Calu3 (cell line): ENCODE data around the gene SLC9A7. TPM values are rescaled to one million over a fixed set of nuclear protein-coding genes. Genes with fewer than 3 reads are reported as not detected.

Experiments used
- BruUV-seq: library from RNA; stranded (reverse); fragments of 400-500 nt; replicated peaks from 2 replicates; lab custom pipeline; 2021; lab: Mats Ljungman, UMichigan
- CTCF ChIA-PET: fragments of 300-600 bp; sonication (Branson Sonifier 250); formaldehyde crosslinking; loops from one replicate; lab custom pipeline; 2022; ENCODE audit warnings: antibody characterized with exemption; lab: Charles Lee
- DNase-seq: peaks from one replicate; pipeline ENCODE4 v3.0.0; 2022
- H3K27ac Mint-ChIP-seq: one replicate; pipeline ENCODE4 v1.8.0; 2022; ENCODE audit warnings: mixed read lengths; ENCODE audit not compliant: unreplicated experiment
- H3K27me3 Mint-ChIP-seq: one replicate; pipeline ENCODE4 v1.8.0; 2022; ENCODE audit warnings: mixed read lengths; ENCODE audit not compliant: unreplicated experiment
- H3K36me3 Mint-ChIP-seq: one replicate; pipeline ENCODE4 v1.8.0; 2022; ENCODE audit warnings: mild to moderate bottlenecking, moderate library complexity, mixed read lengths; ENCODE audit not compliant: insufficient read depth, unreplicated experiment
- H3K4me1 Mint-ChIP-seq: one replicate; pipeline ENCODE4 v1.8.0; 2022; ENCODE audit warnings: mild to moderate bottlenecking, low read depth, mixed read lengths; ENCODE audit not compliant: unreplicated experiment
- H3K4me3 Mint-ChIP-seq: one replicate; pipeline ENCODE4 v1.8.0; 2022; ENCODE audit warnings: mild to moderate bottlenecking, low read depth, moderate library complexity, mixed read lengths; ENCODE audit not compliant: unreplicated experiment
- H3K9me3 Mint-ChIP-seq: one replicate; pipeline ENCODE4 v1.8.0; 2022; ENCODE audit warnings: low read depth, mixed read lengths; ENCODE audit not compliant: unreplicated experiment
- intact Hi-C: fragments of 100-400 bp; cut with micrococcal nuclease; formaldehyde crosslinking; loops from one replicate; pipeline ENCODE4 v1.10.0; 2022; ENCODE audit not compliant: unreplicated experiment
- total RNA-seq: library from RNA; stranded (reverse); gene quantifications from 2 replicates; pipeline ENCODE4 v1.2.3, GENCODE V29; 2022
- TF ChIP-seq, protein P1 (sequence below): fragments of 200-600 bp; IDR thresholded peaks from one replicate; pipeline ENCODE4 v1.8.0; 2022; ENCODE audit warnings: antibody characterized with exemption; ENCODE audit not compliant: unreplicated experiment

The SLC9A7 gene
- total RNA-seq, 1 experiment from 2014 or later = 83.3 TPM

DNA sequence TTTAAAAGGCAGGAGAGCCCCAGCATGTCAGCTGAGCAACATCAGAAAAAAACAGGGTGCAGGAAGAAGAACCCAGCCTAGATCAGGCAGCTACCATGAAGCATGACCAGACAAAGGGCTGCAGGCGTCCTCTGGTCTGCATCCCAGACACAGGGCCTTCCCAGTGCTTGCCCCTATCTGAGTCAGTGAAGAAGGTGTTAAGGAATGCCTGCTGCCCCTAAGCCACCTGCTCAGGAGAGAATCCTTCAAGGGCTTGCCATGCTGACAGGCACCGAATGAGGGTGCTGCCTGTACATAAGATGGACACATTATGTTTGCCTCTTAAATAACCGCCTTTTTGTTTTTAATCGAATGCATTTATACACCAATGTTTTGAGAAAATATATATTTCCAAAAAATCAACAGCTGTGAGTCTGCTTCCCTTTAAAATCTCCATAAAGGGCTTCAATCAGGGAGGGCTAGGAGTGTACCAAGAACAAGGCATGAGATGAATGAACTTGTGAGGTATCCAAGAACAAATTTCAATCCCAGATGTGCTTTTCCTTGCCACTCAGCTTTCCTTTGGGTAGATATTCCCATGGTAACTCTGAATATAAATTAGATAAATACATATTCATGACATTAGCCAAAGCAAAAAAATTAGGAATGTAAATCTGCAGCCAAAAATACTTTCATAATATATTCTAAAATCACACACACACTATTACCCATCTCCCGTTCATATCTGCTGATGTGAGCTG, 85.1 kb downstream of the SLC9A7 start:
- CTCF ChIA-PET = interaction anchor here (1.0 kb wide), 1 partner anchor 81 kb away, joined by 3 read pairs; no protein-coding TSS in a partner anchor
- TF ChIP-seq, protein P1, sequence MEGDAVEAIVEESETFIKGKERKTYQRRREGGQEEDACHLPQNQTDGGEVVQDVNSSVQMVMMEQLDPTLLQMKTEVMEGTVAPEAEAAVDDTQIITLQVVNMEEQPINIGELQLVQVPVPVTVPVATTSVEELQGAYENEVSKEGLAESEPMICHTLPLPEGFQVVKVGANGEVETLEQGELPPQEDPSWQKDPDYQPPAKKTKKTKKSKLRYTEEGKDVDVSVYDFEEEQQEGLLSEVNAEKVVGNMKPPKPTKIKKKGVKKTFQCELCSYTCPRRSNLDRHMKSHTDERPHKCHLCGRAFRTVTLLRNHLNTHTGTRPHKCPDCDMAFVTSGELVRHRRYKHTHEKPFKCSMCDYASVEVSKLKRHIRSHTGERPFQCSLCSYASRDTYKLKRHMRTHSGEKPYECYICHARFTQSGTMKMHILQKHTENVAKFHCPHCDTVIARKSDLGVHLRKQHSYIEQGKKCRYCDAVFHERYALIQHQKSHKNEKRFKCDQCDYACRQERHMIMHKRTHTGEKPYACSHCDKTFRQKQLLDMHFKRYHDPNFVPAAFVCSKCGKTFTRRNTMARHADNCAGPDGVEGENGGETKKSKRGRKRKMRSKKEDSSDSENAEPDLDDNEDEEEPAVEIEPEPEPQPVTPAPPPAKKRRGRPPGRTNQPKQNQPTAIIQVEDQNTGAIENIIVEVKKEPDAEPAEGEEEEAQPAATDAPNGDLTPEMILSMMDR = no peak
- Mint-ChIP-seq H3K9me3 (no peaks in the 10 kb centered on the region), H3K27ac (no peak overlapping the region), H3K4me3 (no peak overlapping the region), H3K36me3 (peaks cover 11% of the 10 kb centered on the region), H3K27me3 (no peaks in the 10 kb centered on the region), H3K4me1 (no peaks in the 10 kb centered on the region)
- DNase-seq = no peak
- BruUV-seq = no TSS peak
- intact Hi-C loops = no loop called here

DNA sequence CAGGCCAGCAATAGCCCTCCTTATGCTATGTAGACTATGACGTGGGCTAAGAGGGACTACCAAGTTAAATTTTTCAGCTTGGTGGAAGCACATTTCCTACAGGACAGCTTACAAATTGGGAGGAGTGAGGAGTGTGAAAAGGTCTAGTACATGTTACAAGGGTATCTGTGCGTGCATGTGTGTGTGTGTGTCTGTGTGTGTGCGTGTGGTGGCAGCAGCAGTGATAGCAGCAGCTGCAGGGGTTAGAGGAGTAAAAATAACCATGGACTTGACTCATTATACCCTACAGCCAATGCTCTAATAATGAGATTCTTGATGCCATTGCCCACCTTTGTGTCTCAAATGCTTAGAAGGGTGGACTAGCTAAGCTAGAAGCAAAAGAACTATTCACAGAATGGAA, 88.6 kb downstream of the SLC9A7 start:
- BruUV-seq = no TSS peak
- peaks cover 11% of the 10 kb centered on the region for H3K36me3 Mint-ChIP-seq
- intact Hi-C loops = no loop called here
- H3K4me1 Mint-ChIP-seq = peaks cover 6% of the 10 kb centered on the region
- CTCF ChIA-PET = no interaction called here
- DNase-seq = no peak
- no peaks in the 10 kb centered on the region for H3K9me3 Mint-ChIP-seq
- no peak overlapping the region for H3K27ac Mint-ChIP-seq
- H3K4me3 Mint-ChIP-seq = no peak overlapping the region
- H3K27me3 Mint-ChIP-seq = no peaks in the 10 kb centered on the region
- TF ChIP-seq, protein P1 = no peak

DNA sequence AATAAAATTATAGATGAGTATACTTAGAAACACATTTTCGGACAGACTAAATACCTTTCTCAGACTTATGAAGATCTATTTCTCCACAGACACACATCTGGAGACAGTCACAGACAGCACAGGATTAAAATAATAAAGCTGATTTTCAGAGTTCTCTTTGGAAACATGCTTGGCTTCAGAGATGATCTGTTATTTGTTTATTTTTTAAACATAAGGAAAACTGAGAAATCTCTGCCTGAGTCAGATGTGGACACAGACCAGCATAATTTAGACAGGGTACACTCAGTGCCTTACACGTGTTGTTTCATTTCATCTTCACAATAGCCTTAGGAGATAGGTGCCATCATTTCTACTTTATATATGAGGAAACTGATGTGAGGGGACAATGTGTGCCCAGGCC, 92.1 kb downstream of the SLC9A7 start:
- Mint-ChIP-seq H3K4me1 (peaks cover 13% of the 10 kb centered on the region), H3K4me3 (no peak overlapping the region), H3K27ac (no peak overlapping the region), H3K27me3 (no peaks in the 10 kb centered on the region), H3K9me3 (no peaks in the 10 kb centered on the region), H3K36me3 (peaks cover 14% of the 10 kb centered on the region)
- intact Hi-C loops = no loop called here
- BruUV-seq = no TSS peak
- DNase-seq = no peak
- TF ChIP-seq, protein P1 = no peak
- CTCF ChIA-PET = no interaction called here

DNA sequence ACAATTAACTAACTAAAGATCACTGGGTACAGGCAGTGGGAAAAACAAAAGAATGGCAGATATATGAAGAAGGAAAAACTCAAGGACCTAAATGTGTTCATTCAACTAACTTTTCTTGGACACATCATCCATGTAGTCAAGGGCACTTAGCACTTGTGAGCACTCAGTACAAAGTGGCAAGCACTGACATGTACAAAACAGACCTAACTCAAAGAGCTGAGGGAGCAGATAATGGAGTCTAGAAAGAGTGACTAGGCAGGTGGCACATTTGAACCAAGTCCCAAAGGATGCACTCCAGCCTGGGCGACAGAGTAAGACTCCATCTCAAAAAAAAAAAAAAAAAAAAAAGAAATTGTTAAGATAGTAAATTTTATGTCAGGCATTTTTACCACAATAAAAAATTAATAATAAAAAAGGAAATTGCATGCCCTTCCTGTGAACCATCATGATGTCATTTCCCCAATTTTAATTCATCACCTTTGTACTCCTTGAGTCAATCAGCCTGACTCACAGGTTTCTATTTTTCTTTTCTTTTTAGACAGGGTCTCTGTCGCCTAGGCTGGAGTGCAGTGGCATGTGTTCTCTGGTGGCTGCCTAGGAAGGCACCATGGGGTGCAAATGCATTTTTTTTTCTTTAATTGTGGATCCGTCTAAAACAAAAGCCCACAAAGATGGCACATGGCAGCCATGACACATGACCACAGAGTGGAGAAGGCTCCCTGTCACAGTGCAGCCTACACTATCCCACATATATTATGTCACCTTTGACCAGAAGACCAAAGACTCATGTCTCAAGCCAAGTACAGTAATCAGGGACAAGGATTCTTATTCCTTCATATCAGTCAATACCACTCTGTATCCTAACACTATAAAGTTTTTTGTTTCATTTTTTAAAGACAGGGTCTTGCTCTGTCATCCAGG, 93.4 kb downstream of the SLC9A7 start:
- H3K27me3 Mint-ChIP-seq = no peaks in the 10 kb centered on the region
- TF ChIP-seq, protein P1 = no peak
- DNase-seq = no peak
- CTCF ChIA-PET = no interaction called here
- H3K4me1 Mint-ChIP-seq = peaks cover 13% of the 10 kb centered on the region
- H3K4me3 Mint-ChIP-seq = no peak overlapping the region
- H3K36me3 Mint-ChIP-seq = peaks cover 14% of the 10 kb centered on the region
- H3K9me3 Mint-ChIP-seq = no peaks in the 10 kb centered on the region
- no peak overlapping the region for H3K27ac Mint-ChIP-seq
- BruUV-seq = no TSS peak
- intact Hi-C loops = no loop called here
